B cell (primary cell): ENCODE measurements around the gene TEAD3. TPM values are rescaled to one million over a fixed set of nuclear protein-coding genes. Genes with fewer than 3 reads are reported as not detected.

Experiments used
- ATAC-seq: fragments of 200-7000 bp; cut with Tn5 transposase; one replicate; pipeline ENCODE4 v1.10.0; 2021; ENCODE audit warnings: low read depth, mild to moderate bottlenecking, moderate number of reproducible peaks, moderate library complexity
- CTCF ChIA-PET: fragments of 350-600 bp; sonication (Branson Sonifier 250); formaldehyde crosslinking; loops from one replicate; lab custom pipeline; 2021; ENCODE audit warnings: antibody characterized with exemption, inconsistent platforms; lab: Charles Lee
- POLR2A ChIA-PET: fragments of 350-600 bp; sonication (Branson Sonifier 250); formaldehyde crosslinking; loops from one replicate; lab custom pipeline; 2021; ENCODE audit warnings: antibody characterized with exemption; lab: Charles Lee
- DNase-seq: peaks from one replicate; pipeline ENCODE4 v3.0.0; 2013
- H2AFZ ChIP-seq: 2 replicates; pipeline ENCODE4 v1.6.1; 2012; ENCODE audit warnings: mild to moderate bottlenecking, low read depth, low read length; ENCODE audit not compliant: insufficient read depth, poor library complexity, severe bottlenecking
- H3K27ac ChIP-seq, 2 donors: 1 replicate in 1 of 2; 2 replicates in 1 of 2; pipeline ENCODE4 v1.5.1; 2012 to 2013; ENCODE audit warnings: low read length in 2 of 2, mild to moderate bottlenecking in 2 of 2, moderate library complexity in 1 of 2
- H3K27me3 ChIP-seq, 4 experiments: fragments of 200-600 bp in 1 of 4; sonication (generic) in 1 of 4; replicated peaks in 1 of 4; 1 replicate in 2 of 4; 2 replicates in 2 of 4; pipeline versions ENCODE4 v1.6.1 to v1.7.0; 2013 to 2016; ENCODE audit warnings: low read length in 3 of 4, mild to moderate bottlenecking in 2 of 4, mixed read lengths in 1 of 4, moderate library complexity in 1 of 4; ENCODE audit not compliant: insufficient read depth in 4 of 4, control insufficient read depth in 3 of 4; ENCODE audit errors: control extremely low read depth in 1 of 4
- H3K36me3 ChIP-seq, 2 experiments: replicated peaks in 1 of 2; 1 replicate in 1 of 2; 2 replicates in 1 of 2; pipeline versions ENCODE4 v1.6.1 to v1.7.1; 2013; ENCODE audit warnings: low read length in 1 of 2; ENCODE audit not compliant: insufficient read depth in 2 of 2, control insufficient read depth in 1 of 2; ENCODE audit errors: control extremely low read depth in 1 of 2, extremely low read depth in 1 of 2
- H3K4me1 ChIP-seq, 2 donors: fragments of 200-600 bp in 1 of 2; sonication (generic) in 1 of 2; 1 replicate in 1 of 2; 2 replicates in 1 of 2; pipeline versions ENCODE4 v1.5.1 to v1.6.1; 2013 to 2017; ENCODE audit warnings: low read length in 2 of 2; ENCODE audit not compliant: control insufficient read depth in 2 of 2, insufficient read depth in 2 of 2
- H3K4me2 ChIP-seq: replicated peaks from 2 replicates; pipeline ENCODE3; 2012; ENCODE audit warnings: mild to moderate bottlenecking, low read depth, low read length; ENCODE audit not compliant: poor library complexity, severe bottlenecking
- H3K4me3 ChIP-seq, 5 experiments: fragments of 200-600 bp in 1 of 5; sonication (generic) in 1 of 5; 1 replicate in 3 of 5; 2 replicates in 2 of 5; pipeline versions ENCODE4 v1.5.1 to v1.7.0; 2011 to 2016; ENCODE audit warnings: low read length in 4 of 5, mild to moderate bottlenecking in 4 of 5, low read depth in 2 of 5, control low read depth in 1 of 5, moderate library complexity in 1 of 5; ENCODE audit not compliant: insufficient read depth in 1 of 5; ENCODE audit errors: control extremely low read depth in 1 of 5, extremely low read depth in 1 of 5
- H3K79me2 ChIP-seq: fragments of 200-600 bp; sonication (generic); one replicate; pipeline ENCODE4 v1.6.0; 2016; ENCODE audit warnings: low read length; ENCODE audit not compliant: control insufficient read depth, insufficient read depth
- H3K9ac ChIP-seq: fragments of 200-600 bp; sonication (generic); 2 replicates; pipeline ENCODE4 v1.6.1; 2017; ENCODE audit warnings: mild to moderate bottlenecking, low read length, moderate library complexity
- H3K9me3 ChIP-seq, 3 donors: one replicate each; pipeline versions ENCODE4 v1.6.1 to v1.7.1; 2013; ENCODE audit warnings: low read length in 2 of 3; ENCODE audit not compliant: control insufficient read depth in 2 of 3, insufficient read depth in 1 of 3; ENCODE audit errors: control extremely low read depth in 1 of 3
- H4K20me1 ChIP-seq: 2 replicates; pipeline ENCODE4 v1.6.0; 2012; ENCODE audit warnings: mild to moderate bottlenecking, low read length; ENCODE audit not compliant: insufficient read depth, control insufficient read depth, poor library complexity, severe bottlenecking
- H3K27ac Mint-ChIP-seq: one replicate; pipeline ENCODE4 v1.8.0; 2021; ENCODE audit warnings: mixed read lengths
- H3K27me3 Mint-ChIP-seq: one replicate; pipeline ENCODE4 v1.8.0; 2021; ENCODE audit warnings: mixed read lengths
- H3K4me1 Mint-ChIP-seq: one replicate; pipeline ENCODE4 v1.8.0; 2021; ENCODE audit warnings: mixed read lengths
- H3K4me3 Mint-ChIP-seq: one replicate; pipeline ENCODE4 v1.8.0; 2021; ENCODE audit warnings: mixed read lengths
- H3K9me3 Mint-ChIP-seq: one replicate; pipeline ENCODE4 v1.8.0; 2022; ENCODE audit warnings: mixed read lengths; ENCODE audit not compliant: insufficient read depth
- CTCF ChIP-seq: fragments of 200-600 bp; IDR thresholded peaks from one replicate; pipeline ENCODE4 v1.8.0; 2022; ENCODE audit warnings: antibody characterized with exemption, mild to moderate bottlenecking
- EZH2 ChIP-seq: IDR thresholded peaks from 2 replicates; pipeline ENCODE4 v1.6.1; 2012; ENCODE audit warnings: borderline replicate concordance, low read depth, mild to moderate bottlenecking, moderate library complexity, low read length; ENCODE audit not compliant: insufficient read depth, poor library complexity, severe bottlenecking
- WGBS: methylation state at CpG from one replicate; pipeline ENCODE4 v1.1.5; 2013; ENCODE audit warnings: missing lambda C conversion rate; ENCODE audit not compliant: insufficient coverage; 5-methylcytosine and 5-hydroxymethylcytosine counted together
- intact Hi-C: fragments of 100-400 bp; cut with micrococcal nuclease; formaldehyde crosslinking; loops from one replicate; pipeline ENCODE4 v1.10.0; 2022
- polyA plus RNA-seq: library from polyadenylated mRNA; depleted of rRNA; stranded (reverse); fragments of >200 nt; gene quantifications from 2 replicates; pipeline ENCODE4 v1.2.3, GENCODE V29; 2012
- total RNA-seq, 2 donors: library from RNA; stranded (reverse); fragments of 120-200 nt in 1 of 2; gene quantifications; 1 replicate in 1 of 2; 2 replicates in 1 of 2; pipeline versions ENCODE4 v1.2.3 to v1.2.4, GENCODE V29; 2013 to 2022

Gene TEAD3
- total and polyA plus RNA-seq, 2 donors (not counting 1 experiment from before 2014, with no cell fraction given), result 0.17 TPM; not detected in 1

GRCh38 chr6:35495258-35496035, 1.4 kb downstream of the TEAD3 start:
- Histone ChIP-seq H3K27ac (no peak overlapping the region), H4K20me1 (no peaks in the 10 kb centered on the region), H3K9me3 (peaks cover 0 to 7% (median 0%) of the 10 kb centered on the region in 3 donors), H3K9ac (no peak overlapping the region), H3K4me2 (no peak overlapping the region), H3K4me3 (no peak overlapping the region), H3K79me2 (no peaks in the 10 kb centered on the region), H3K36me3 (no peaks in the 10 kb centered on the region), H3K4me1 (peaks cover 14 to 22% of the 10 kb centered on the region in 2 donors), H3K27me3 (peaks cover 0 to 32% (median 16%) of the 10 kb centered on the region in 4 experiments), H2AFZ (no peak overlapping the region)
- TF ChIP-seq EZH2, result no peak
- Mint-ChIP-seq H3K27ac (no peak overlapping the region), H3K4me1 (peaks cover 21% of the 10 kb centered on the region), H3K9me3 (no peaks in the 10 kb centered on the region), H3K4me3 (peak overlapping the region; percentile 77), H3K27me3 (peaks cover 38% of the 10 kb centered on the region)
- intact Hi-C loops, result no loop called here
- POLR2A ChIA-PET, result interaction anchor here (0.8 kb wide), 1 partner anchor 14 kb away, joined by 6 read pairs; no protein-coding TSS in a partner anchor
- ATAC-seq (no peak), DNase-seq (no peak)
- CTCF ChIA-PET, result no interaction called here
- 94% methylated on average over 7 of the region's 9 CpGs for WGBS

GRCh38 chr6:35494161-35494563, 2.7 kb downstream of the TEAD3 start:
- Mint-ChIP-seq H3K27ac (no peak overlapping the region), H3K9me3 (no peaks in the 10 kb centered on the region), H3K27me3 (peaks cover 27% of the 10 kb centered on the region), H3K4me1 (peaks cover 21% of the 10 kb centered on the region), H3K4me3 (peak overlapping the region; percentile 14)
- Histone ChIP-seq H3K9ac (no peak overlapping the region), H4K20me1 (no peaks in the 10 kb centered on the region), H3K36me3 (no peaks in the 10 kb centered on the region), H3K9me3 (peaks cover 0 to 7% (median 0%) of the 10 kb centered on the region in 3 donors), H3K4me3 (no peak overlapping the region), H3K4me2 (no peak overlapping the region), H3K27ac (no peak overlapping the region), H3K27me3 (peaks cover 0 to 22% (median 14%) of the 10 kb centered on the region in 4 experiments), H2AFZ (no peak overlapping the region), H3K79me2 (no peaks in the 10 kb centered on the region), H3K4me1 (peaks cover 14 to 22% of the 10 kb centered on the region in 2 donors)
- intact Hi-C loops, result no loop called here
- ATAC-seq (no peak), DNase-seq (no peak)
- ChIA-PET POLR2A (no interaction called here), CTCF (no interaction called here)
- 0% methylated on average over 1 of the region's 4 CpGs for WGBS
- no peak for TF ChIP-seq EZH2
- TF ChIP-seq CTCF, result no peak
